ENCODE measurements around the gene PAK6.

The PAK6 gene

GRCh38 chr15:40267670-40268069 is 28.8 kb downstream of the PAK6 start:
- Mint-ChIP-seq H3K4me3 (no peak overlapping the region), H3K4me1 (peaks cover 27% of the 10 kb centered on the region), H3K27me3 (ENCODE audit: low read depth) (peaks cover 24% of the 10 kb centered on the region), H3K9me3 (no peaks in the 10 kb centered on the region), H3K27ac (no peak overlapping the region), H3K36me3 (ENCODE audit: low read depth) (no peaks in the 10 kb centered on the region)
- no peak for TF ChIP-seq CTCF (IDR thresholded peaks at IDR 0.05; ENCODE audit: unreplicated experiment in 3 of 3)

GRCh38 chr15:40269604-40270003 is 30.7 kb downstream of the PAK6 start:
- H3K4me1 Mint-ChIP-seq: peaks cover 11% of the 10 kb centered on the region
- no peak overlapping the region for H3K4me3 Mint-ChIP-seq
- peaks cover 18% of the 10 kb centered on the region for H3K27me3 Mint-ChIP-seq (ENCODE audit: low read depth)
- H3K9me3 Mint-ChIP-seq: no peaks in the 10 kb centered on the region
- no peak overlapping the region for H3K27ac Mint-ChIP-seq
- no peak for TF ChIP-seq CTCF (IDR thresholded peaks at IDR 0.05; ENCODE audit: unreplicated experiment in 3 of 3)
- no peaks in the 10 kb centered on the region for H3K36me3 Mint-ChIP-seq (ENCODE audit: low read depth)

GRCh38 chr15:40270246-40270995 is 31.6 kb downstream of the PAK6 start:
- TF ChIP-seq CTCF (IDR thresholded peaks at IDR 0.05; ENCODE audit: unreplicated experiment in 3 of 3): no peak
- Mint-ChIP-seq H3K27ac (no peak overlapping the region), H3K27me3 (ENCODE audit: low read depth) (peaks cover 22% of the 10 kb centered on the region), H3K9me3 (no peaks in the 10 kb centered on the region), H3K4me1 (peaks cover 6% of the 10 kb centered on the region), H3K4me3 (no peak overlapping the region), H3K36me3 (ENCODE audit: low read depth) (no peaks in the 10 kb centered on the region)

GRCh38 chr15:40271685-40272484 is 33.0 kb downstream of the PAK6 start:
- TF ChIP-seq CTCF (IDR thresholded peaks at IDR 0.05; ENCODE audit: unreplicated experiment in 3 of 3): no peak
- Mint-ChIP-seq H3K27ac (no peak overlapping the region), H3K27me3 (ENCODE audit: low read depth) (peaks cover 29% of the 10 kb centered on the region), H3K4me1 (peaks cover under 1% of the 10 kb centered on the region), H3K9me3 (no peaks in the 10 kb centered on the region), H3K4me3 (no peak overlapping the region), H3K36me3 (ENCODE audit: low read depth) (no peaks in the 10 kb centered on the region)

- Mint-ChIP-seq H3K27ac (no peak overlapping the region), H3K36me3 (ENCODE audit: low read depth) (no peaks in the 10 kb centered on the region), H3K4me1 (no peaks in the 10 kb centered on the region), H3K4me3 (no peak overlapping the region), H3K9me3 (no peaks in the 10 kb centered on the region), H3K27me3 (ENCODE audit: low read depth) (peaks cover 36% of the 10 kb centered on the region)
- TF ChIP-seq CTCF (IDR thresholded peaks at IDR 0.05; ENCODE audit: unreplicated experiment in 3 of 3): no peak
Measured at GRCh38 chr15:40272485-40273056, 33.7 kb downstream of the PAK6 start.

Measured in nephron (organoid).